SK-N-SH (cell line): Measurements from ENCODE around the gene PWP2. TPM values are rescaled to one million over a fixed set of nuclear protein-coding genes. Genes with fewer than 3 reads are reported as not detected.
"Not testable (repeated sequence)": the region's sequence is repeated elsewhere in the genome, so short reads cannot be mapped to it uniquely, and the experiment has no call there.

Experiments used
- CTCF ChIA-PET: fragments of 300-600, 350-600 bp; formaldehyde crosslinking; extraction: SDS; loops from one replicate; lab custom pipeline; 2021; lab: Yijun Ruan, JAX
- POLR2A ChIA-PET: fragments of 350-600 bp; sonication (Branson Sonifier 250); formaldehyde crosslinking; extraction: SDS; loops from one replicate; lab custom pipeline; 2020; ENCODE audit warnings: antibody characterized with exemption, inconsistent platforms; lab: Yijun Ruan, JAX
- DNase-seq: peaks from one replicate; pipeline ENCODE4 v3.0.0; 2012
- H2AFZ ChIP-seq: fragments of 200-600 bp; sonication (generic); 2 replicates; pipeline ENCODE4 v1.8.1; 2016; ENCODE audit warnings: antibody characterized with exemption, mild to moderate bottlenecking, low read depth
- H3F3A ChIP-seq: fragments of 200-600 bp; sonication (generic); replicated peaks from 2 replicates; pipeline ENCODE3; 2016; ENCODE audit warnings: antibody characterized with exemption, mild to moderate bottlenecking; ENCODE audit not compliant: insufficient read depth
- H3K27ac ChIP-seq, 2 experiments: fragments of 200-500 bp in 1 of 2; fragments of 200-600 bp in 1 of 2; sonication (Bioruptor generic) in 1 of 2; sonication (generic), shearing (Covaris generic) in 1 of 2; 2 replicates each; pipeline versions ENCODE4 v1.5.1 to v1.6.1; 2014 to 2016; ENCODE audit warnings: low read depth in 2 of 2, inconsistent platforms in 1 of 2, low read length in 1 of 2, mild to moderate bottlenecking in 1 of 2, mixed read lengths in 1 of 2
- H3K27me3 ChIP-seq: fragments of 200-600 bp; sonication (generic), shearing (Covaris generic); 2 replicates; pipeline ENCODE4 v1.6.1; 2016; ENCODE audit warnings: mixed run types; ENCODE audit not compliant: insufficient read depth
- H3K36me3 ChIP-seq, 2 experiments: fragments of 200-500 bp in 1 of 2; fragments of 200-600 bp in 1 of 2; sonication (Bioruptor generic) in 1 of 2; sonication (generic) in 1 of 2; replicated peaks in 1 of 2; 2 replicates each; pipeline versions ENCODE3 to v1.5.1; 2014 to 2016; ENCODE audit warnings: low read length in 1 of 2, mild to moderate bottlenecking in 1 of 2; ENCODE audit not compliant: insufficient read depth in 2 of 2, control insufficient read depth in 1 of 2
- H3K4me1 ChIP-seq, 2 experiments: fragments of 200-500 bp in 1 of 2; fragments of 200-600 bp in 1 of 2; sonication (Bioruptor generic) in 1 of 2; sonication (generic), shearing (Covaris generic) in 1 of 2; 2 replicates each; pipeline versions ENCODE4 v1.5.1 to v1.6.1; 2014 to 2016; ENCODE audit warnings: low read depth in 1 of 2, low read length in 1 of 2, mixed run types in 1 of 2; ENCODE audit not compliant: insufficient read depth in 2 of 2, control insufficient read depth in 1 of 2
- H3K4me2 ChIP-seq: fragments of 200-600 bp; sonication (generic), shearing (Covaris generic); 2 replicates; pipeline ENCODE4 v1.6.1; 2017; ENCODE audit warnings: mixed run types
- H3K4me3 ChIP-seq, 2 experiments: fragments of 200-500 bp in 1 of 2; fragments of 200-600 bp in 1 of 2; sonication (Bioruptor generic) in 1 of 2; sonication (generic), shearing (Covaris generic) in 1 of 2; 2 replicates each; pipeline versions ENCODE4 v1.5.1 to v1.8.1; 2014 to 2016; ENCODE audit warnings: low read depth in 2 of 2, inconsistent platforms in 1 of 2, low read length in 1 of 2, mild to moderate bottlenecking in 1 of 2, mixed read lengths in 1 of 2, moderate library complexity in 1 of 2
- H3K79me2 ChIP-seq: fragments of 200-600 bp; sonication (generic); 2 replicates; pipeline ENCODE4 v1.8.1; 2017; ENCODE audit warnings: mild to moderate bottlenecking; ENCODE audit not compliant: insufficient read depth
- H3K9ac ChIP-seq: fragments of 200-600 bp; sonication (generic); 2 replicates; pipeline ENCODE4 v1.6.1; 2017; ENCODE audit warnings: mixed run types
- H3K9me2 ChIP-seq: fragments of 200-600 bp; sonication (generic); 2 replicates; pipeline ENCODE4 v1.6.1; 2017; ENCODE audit warnings: mixed run types
- H3K9me3 ChIP-seq: fragments of 200-600 bp; sonication (generic); 2 replicates; pipeline ENCODE4 v1.6.1; 2017; ENCODE audit warnings: mixed run types, mild to moderate bottlenecking, moderate library complexity
- H4K20me1 ChIP-seq: fragments of 200-600 bp; sonication (generic); 2 replicates; pipeline ENCODE4 v1.6.1; 2017; ENCODE audit warnings: mild to moderate bottlenecking, mixed run types; ENCODE audit not compliant: insufficient read depth
- WGBS: methylation state at CpG from one replicate; pipeline ENCODE4 v1.1.6; 2017; ENCODE audit warnings: low lambda C conversion rate; 5-methylcytosine and 5-hydroxymethylcytosine counted together
- polyA plus RNA-seq, 3 experiments: library from polyadenylated mRNA; depleted of rRNA; stranded (reverse); fragments of >200 nt; gene quantifications; 2 replicates each; pipeline ENCODE4 v1.2.3, GENCODE V29; 2012

PWP2 gene
- polyA plus RNA-seq, 1 of the 3 experiments (the other 2 are of a cell fraction): 6.0 TPM

- H3F3A ChIP-seq: not testable (repeated sequence)
Measured at GRCh38 chr21:44098507-44098906, 8.7 kb upstream of the PWP2 start.

GRCh38 chr21:44098964-44099363 lies 8.2 kb upstream of the PWP2 start:
- H3F3A ChIP-seq, H3K79me2 ChIP-seq, POLR2A ChIA-PET, DNase-seq, H3K4me1 ChIP-seq, H3K9ac ChIP-seq, H3K9me2 ChIP-seq, H3K4me3 ChIP-seq, H3K9me3 ChIP-seq, H3K4me2 ChIP-seq, H3K27me3 ChIP-seq, H3K27ac ChIP-seq, H4K20me1 ChIP-seq, CTCF ChIA-PET, H2AFZ ChIP-seq, H3K36me3 ChIP-seq: not testable (repeated sequence)
- WGBS: no CpG with 5 or more reads among the region's 13 CpGs

More at GRCh38 chr21:44098507-44098906, 8.7 kb upstream of the PWP2 start:
- H3K27ac ChIP-seq, H3K9ac ChIP-seq, H3K27me3 ChIP-seq, H4K20me1 ChIP-seq, DNase-seq, H3K9me3 ChIP-seq, H3K9me2 ChIP-seq, H3K4me2 ChIP-seq, CTCF ChIA-PET, H2AFZ ChIP-seq, POLR2A ChIA-PET, H3K4me1 ChIP-seq, H3K79me2 ChIP-seq, H3K4me3 ChIP-seq: not testable (repeated sequence)
- H3K36me3 ChIP-seq: peaks cover 7 to 10% of the 10 kb centered on the region in 2 experiments
- WGBS: no CpG with 5 or more reads among the region's 6 CpGs

- H3K79me2 ChIP-seq, H3F3A ChIP-seq, H3K4me1 ChIP-seq, H3K9ac ChIP-seq, H3K4me2 ChIP-seq, H3K27ac ChIP-seq, POLR2A ChIA-PET, CTCF ChIA-PET, DNase-seq, H4K20me1 ChIP-seq, H3K27me3 ChIP-seq, H3K4me3 ChIP-seq, H3K9me2 ChIP-seq, H3K36me3 ChIP-seq, H3K9me3 ChIP-seq, H2AFZ ChIP-seq: not testable (repeated sequence)
- WGBS: no CpG with 5 or more reads among the region's 31 CpGs
Measured at GRCh38 chr21:44107589-44107988, 390 bp downstream of the PWP2 start.

- H3K9ac ChIP-seq, H3F3A ChIP-seq, CTCF ChIA-PET, H2AFZ ChIP-seq, POLR2A ChIA-PET, H3K4me1 ChIP-seq, H3K79me2 ChIP-seq, H3K27me3 ChIP-seq, H3K4me2 ChIP-seq, H3K9me3 ChIP-seq, H3K27ac ChIP-seq, H3K36me3 ChIP-seq, H3K4me3 ChIP-seq, H4K20me1 ChIP-seq, H3K9me2 ChIP-seq, DNase-seq: not testable (repeated sequence)
- no CpG with 5 or more reads among the region's 33 CpGs for WGBS
Measured at GRCh38 chr21:44113702-44114371, 6.6 kb downstream of the PWP2 start.

GRCh38 chr21:44122131-44122530 lies 14.9 kb downstream of the PWP2 start:
- no CpG with 5 or more reads among the region's 10 CpGs for WGBS

GRCh38 chr21:44127827-44128226 lies 20.6 kb downstream of the PWP2 start:
- H3K27me3 ChIP-seq, CTCF ChIA-PET, POLR2A ChIA-PET, H3K4me1 ChIP-seq, H3K9ac ChIP-seq, H3K9me3 ChIP-seq, H3K79me2 ChIP-seq, H4K20me1 ChIP-seq, H2AFZ ChIP-seq, H3K4me2 ChIP-seq, H3K27ac ChIP-seq, DNase-seq, H3K36me3 ChIP-seq, H3F3A ChIP-seq, H3K9me2 ChIP-seq, H3K4me3 ChIP-seq: not testable (repeated sequence)
- no CpG with 5 or more reads among the region's 19 CpGs for WGBS

More at GRCh38 chr21:44122131-44122530, 14.9 kb downstream of the PWP2 start:
- DNase-seq, H3K27ac ChIP-seq, H4K20me1 ChIP-seq, H3F3A ChIP-seq, POLR2A ChIA-PET, H3K36me3 ChIP-seq, H3K27me3 ChIP-seq, H3K4me1 ChIP-seq, H3K4me2 ChIP-seq, H3K4me3 ChIP-seq, H3K79me2 ChIP-seq, H3K9me3 ChIP-seq, H3K9me2 ChIP-seq, CTCF ChIA-PET, H2AFZ ChIP-seq, H3K9ac ChIP-seq: not testable (repeated sequence)
